GM19438 (cell line): ENCODE data around the gene KIF13A.
"Not testable (repeated sequence)": the region's sequence is repeated elsewhere in the genome, so short reads cannot be mapped to it uniquely, and the experiment has no call there.

Source experiments
- ATAC-seq: cut with Tn5 transposase; IDR thresholded peaks from one replicate; pipeline ENCODE4 v1.9.1; 2021; ENCODE audit warnings: low read depth; ENCODE audit not compliant: unreplicated experiment

KIF13A gene

GRCh38 chr6:17740559-17741220 lies 246.7 kb downstream of the KIF13A start:
- ATAC-seq = no peak

GRCh38 chr6:17737704-17738252 lies 249.7 kb downstream of the KIF13A start:
- no peak for ATAC-seq

GRCh38 chr6:17735311-17735710 lies 252.1 kb downstream of the KIF13A start:
- not testable (repeated sequence) for ATAC-seq

GRCh38 chr6:17730078-17730704 lies 257.2 kb downstream of the KIF13A start:
- no peak for ATAC-seq

- ATAC-seq = no peak
These were observed 258.0 kb downstream of the KIF13A start for GRCh38 chr6:17729223-17730077.

- no peak for ATAC-seq
These were observed 258.7 kb downstream of the KIF13A start for GRCh38 chr6:17728551-17729222.

- no peak for ATAC-seq
These were observed 262.4 kb downstream of the KIF13A start for GRCh38 chr6:17725083-17725482.

- ATAC-seq = no peak
These were observed 263.1 kb downstream of the KIF13A start for GRCh38 chr6:17724341-17724740.

GRCh38 chr6:17721671-17722070 lies 265.8 kb downstream of the KIF13A start:
- no peak for ATAC-seq

- no peak for ATAC-seq
These were observed 268.0 kb downstream of the KIF13A start for GRCh38 chr6:17719323-17720041.

- no peak for ATAC-seq
These were observed 271.2 kb downstream of the KIF13A start for GRCh38 chr6:17716221-17716620.

- no peak for ATAC-seq
These were observed 272.3 kb downstream of the KIF13A start for GRCh38 chr6:17714879-17715851.

GRCh38 chr6:17714177-17714576 lies 273.3 kb downstream of the KIF13A start:
- ATAC-seq = no peak

GRCh38 chr6:17712576-17712975 lies 274.9 kb downstream of the KIF13A start:
- no peak for ATAC-seq

- no peak for ATAC-seq
These were observed 277.1 kb downstream of the KIF13A start for GRCh38 chr6:17710331-17710730.

GRCh38 chr6:17709476-17709875 lies 278.0 kb downstream of the KIF13A start:
- ATAC-seq = no peak
